Loucy (cell line): ENCODE data around the gene TMEM132D.

ENCODE experiments used
- H2AFZ ChIP-seq: fragments of 200-600 bp; sonication (generic); 2 replicates; pipeline ENCODE4 v1.6.0; 2016; ENCODE audit warnings: antibody characterized with exemption, mild to moderate bottlenecking, low read length, moderate library complexity
- H3F3A ChIP-seq: fragments of 200-600 bp; 2 replicates; pipeline ENCODE4 v1.6.0; 2016; ENCODE audit warnings: antibody characterized with exemption, low read depth, mild to moderate bottlenecking
- H3K27me3 ChIP-seq: fragments of 200-600 bp; sonication (generic); 2 replicates; pipeline ENCODE4 v1.6.1; 2014; ENCODE audit warnings: low read length, mild to moderate bottlenecking; ENCODE audit not compliant: insufficient read depth, poor library complexity, severe bottlenecking
- H3K36me3 ChIP-seq: fragments of 200-600 bp; sonication (generic); 2 replicates; pipeline ENCODE4 v1.6.1; 2016; ENCODE audit warnings: low read length; ENCODE audit not compliant: insufficient read depth
- H3K4me1 ChIP-seq: fragments of 200-600 bp; sonication (generic); 2 replicates; pipeline ENCODE4 v1.5.1; 2014; ENCODE audit warnings: low read length, mild to moderate bottlenecking; ENCODE audit not compliant: insufficient read depth, poor library complexity, severe bottlenecking
- H3K4me2 ChIP-seq: fragments of 200-600 bp; sonication (generic); 2 replicates; pipeline ENCODE4 v1.6.0; 2014; ENCODE audit warnings: antibody characterized with exemption, low read length, low read depth, mild to moderate bottlenecking; ENCODE audit not compliant: poor library complexity, severe bottlenecking
- H3K4me3 ChIP-seq: fragments of 200-600 bp; sonication (generic); 2 replicates; pipeline ENCODE4 v1.5.1; 2014; ENCODE audit warnings: low read length, mild to moderate bottlenecking, mixed read lengths; ENCODE audit not compliant: poor library complexity, severe bottlenecking
- H3K79me2 ChIP-seq: fragments of 200-600 bp; sonication (generic); 2 replicates; pipeline ENCODE4 v1.6.1; 2014; ENCODE audit warnings: low read length; ENCODE audit not compliant: insufficient read depth
- H3K9ac ChIP-seq: fragments of 200-600 bp; sonication (generic); 2 replicates; pipeline ENCODE4 v1.6.0; 2014; ENCODE audit warnings: mild to moderate bottlenecking, low read depth, low read length, moderate library complexity; ENCODE audit not compliant: poor library complexity, severe bottlenecking
- H3K9me2 ChIP-seq: fragments of 200-600 bp; sonication (generic); replicated peaks from 2 replicates; pipeline ENCODE4 v1.6.1; 2016; ENCODE audit warnings: low read depth, low read length, mixed read lengths
- H3K9me3 ChIP-seq: fragments of 200-600 bp; sonication (generic); 2 replicates; pipeline ENCODE4 v1.6.1; 2014; ENCODE audit warnings: mild to moderate bottlenecking, antibody characterized with exemption, low read length, low read depth; ENCODE audit not compliant: insufficient read depth
- H4K20me1 ChIP-seq: fragments of 200-600 bp; sonication (generic); 2 replicates; pipeline ENCODE4 v1.6.0; 2014; ENCODE audit warnings: antibody characterized with exemption, low read length, mild to moderate bottlenecking; ENCODE audit not compliant: insufficient read depth, poor library complexity, severe bottlenecking
- EZH2phosphoT487 ChIP-seq: fragments of 200-600 bp; IDR thresholded peaks from 2 replicates; pipeline ENCODE4 v1.6.1; 2018; ENCODE audit warnings: antibody characterized with exemption, mild to moderate bottlenecking, moderate library complexity, borderline replicate concordance
- TF ChIP-seq, protein P1 (sequence below): fragments of 200-600 bp; sonication (generic); conservative IDR thresholded peaks from 2 replicates; pipeline ENCODE4 v1.5.1; 2014; ENCODE audit warnings: mild to moderate bottlenecking, antibody characterized with exemption, low read length

Gene TMEM132D

DNA sequence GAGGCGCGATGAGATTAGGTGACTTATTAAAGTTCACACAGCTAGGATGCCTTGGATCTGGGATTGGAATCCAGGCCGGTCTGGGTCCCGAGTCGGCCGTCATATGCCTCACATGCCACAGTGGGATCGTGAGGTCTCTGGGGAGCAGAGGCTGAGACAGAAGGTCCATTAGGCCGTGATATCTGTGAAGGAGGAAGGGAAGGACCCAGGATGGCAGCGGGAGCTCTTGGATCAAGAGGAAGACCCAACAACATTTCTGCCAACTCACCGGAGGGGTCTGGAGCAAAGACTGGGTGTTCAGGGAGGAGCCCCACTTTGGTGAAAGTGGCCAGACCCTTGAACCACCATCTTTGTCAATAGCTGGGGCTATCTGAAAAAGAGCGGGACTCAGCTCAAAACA lies 807.6 kb downstream of the TMEM132D start:
- peaks cover 3% of the 10 kb centered on the region; the same call in 1 of the 2 replicates for H3K9me3 ChIP-seq
- no peaks in the 10 kb centered on the region for H3K4me1 ChIP-seq
- no peaks in the 10 kb centered on the region for H3K27me3 ChIP-seq
- no peak overlapping the region for H3K4me3 ChIP-seq
- no peaks in the 10 kb centered on the region for H3K9me2 ChIP-seq
- no peak overlapping the region for H3K9ac ChIP-seq
- no peak overlapping the region for H2AFZ ChIP-seq
- H4K20me1 ChIP-seq: no peaks in the 10 kb centered on the region
- H3K36me3 ChIP-seq: no peaks in the 10 kb centered on the region
- H3K4me2 ChIP-seq: no peak overlapping the region
- no peaks in the 10 kb centered on the region for H3K79me2 ChIP-seq
- H3F3A ChIP-seq: no peaks in the 10 kb centered on the region
- TF ChIP-seq, protein P1, sequence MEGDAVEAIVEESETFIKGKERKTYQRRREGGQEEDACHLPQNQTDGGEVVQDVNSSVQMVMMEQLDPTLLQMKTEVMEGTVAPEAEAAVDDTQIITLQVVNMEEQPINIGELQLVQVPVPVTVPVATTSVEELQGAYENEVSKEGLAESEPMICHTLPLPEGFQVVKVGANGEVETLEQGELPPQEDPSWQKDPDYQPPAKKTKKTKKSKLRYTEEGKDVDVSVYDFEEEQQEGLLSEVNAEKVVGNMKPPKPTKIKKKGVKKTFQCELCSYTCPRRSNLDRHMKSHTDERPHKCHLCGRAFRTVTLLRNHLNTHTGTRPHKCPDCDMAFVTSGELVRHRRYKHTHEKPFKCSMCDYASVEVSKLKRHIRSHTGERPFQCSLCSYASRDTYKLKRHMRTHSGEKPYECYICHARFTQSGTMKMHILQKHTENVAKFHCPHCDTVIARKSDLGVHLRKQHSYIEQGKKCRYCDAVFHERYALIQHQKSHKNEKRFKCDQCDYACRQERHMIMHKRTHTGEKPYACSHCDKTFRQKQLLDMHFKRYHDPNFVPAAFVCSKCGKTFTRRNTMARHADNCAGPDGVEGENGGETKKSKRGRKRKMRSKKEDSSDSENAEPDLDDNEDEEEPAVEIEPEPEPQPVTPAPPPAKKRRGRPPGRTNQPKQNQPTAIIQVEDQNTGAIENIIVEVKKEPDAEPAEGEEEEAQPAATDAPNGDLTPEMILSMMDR: no peak
- TF ChIP-seq EZH2phosphoT487: no peak

DNA sequence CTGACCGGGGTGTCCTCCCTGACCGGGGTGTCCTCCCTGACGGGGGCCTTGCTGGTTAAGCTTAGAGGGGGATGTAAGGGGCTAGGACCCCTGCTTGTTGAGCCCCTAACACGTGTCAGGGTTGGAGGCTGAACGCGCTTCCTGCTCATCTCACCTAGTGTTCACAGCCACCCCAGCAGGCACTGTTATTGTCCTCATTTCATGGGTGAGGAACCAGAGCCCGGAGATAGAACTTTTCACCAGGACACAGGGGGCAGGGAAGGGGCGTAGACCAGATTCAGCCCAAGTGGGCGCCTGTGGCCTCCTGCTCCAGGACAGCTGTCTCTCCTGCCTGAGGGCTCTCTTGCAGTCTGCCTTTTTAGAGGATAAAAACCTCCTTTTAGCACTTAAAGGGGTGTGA lies 814.2 kb downstream of the TMEM132D start:
- Histone ChIP-seq H3K4me1 (no peaks in the 10 kb centered on the region), H4K20me1 (no peaks in the 10 kb centered on the region), H3K79me2 (no peaks in the 10 kb centered on the region), H3K9ac (no peak overlapping the region), H3K9me3 (peaks cover 6% of the 10 kb centered on the region; the same call in 1 of the 2 replicates), H3K36me3 (no peaks in the 10 kb centered on the region), H2AFZ (no peak overlapping the region), H3K27me3 (no peaks in the 10 kb centered on the region), H3F3A (no peaks in the 10 kb centered on the region), H3K9me2 (no peaks in the 10 kb centered on the region), H3K4me3 (no peak overlapping the region), H3K4me2 (no peak overlapping the region)
- no peak for TF ChIP-seq EZH2phosphoT487
- TF ChIP-seq, protein P1: no peak

DNA sequence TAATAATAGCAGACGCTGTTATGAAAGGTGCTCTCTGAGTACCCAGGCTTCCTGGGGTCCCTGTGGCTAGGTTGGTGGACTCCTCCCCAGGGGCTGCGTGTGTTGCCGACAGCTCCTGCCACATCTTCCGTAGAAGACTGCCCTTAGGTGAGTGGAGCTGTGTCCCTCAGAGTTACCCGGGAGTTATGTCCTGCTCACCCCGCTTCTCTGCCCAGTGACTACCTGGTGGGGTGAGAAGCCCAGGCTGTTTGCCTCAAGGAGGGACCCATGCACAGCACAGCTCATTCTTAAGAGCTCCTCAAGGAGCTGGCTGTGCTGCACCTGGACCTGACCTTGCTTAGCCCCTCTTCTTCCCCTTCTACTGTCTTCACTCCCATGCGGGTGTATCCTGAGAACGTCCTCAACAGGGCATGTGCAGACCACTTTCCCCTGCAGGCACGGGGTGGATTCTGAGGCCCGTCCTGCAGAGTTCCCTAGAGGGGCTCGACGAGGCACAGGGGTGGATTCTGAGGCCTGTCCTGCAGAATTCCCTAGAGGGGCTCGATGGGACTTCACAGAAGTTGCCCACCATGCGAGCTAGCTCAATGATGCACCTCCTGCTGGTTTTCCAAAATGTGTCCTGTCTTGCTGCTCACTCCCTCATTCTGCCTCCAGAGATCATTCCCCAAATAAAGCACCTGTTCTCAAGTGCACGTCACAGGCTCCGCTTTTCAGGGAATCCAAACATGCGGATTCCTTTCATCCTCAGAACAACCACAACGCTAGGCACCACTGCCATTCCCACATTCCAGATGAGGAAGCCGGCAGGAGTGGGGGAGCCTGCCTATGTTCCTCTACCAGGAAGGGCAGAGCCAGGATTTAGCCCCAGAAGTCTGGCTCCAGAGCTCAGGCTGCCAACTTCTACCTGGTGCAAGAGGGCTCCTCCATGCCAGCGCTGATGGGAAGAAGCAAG lies 818.7 kb downstream of the TMEM132D start:
- H3K9me2 ChIP-seq: no peaks in the 10 kb centered on the region
- no peak overlapping the region for H3K9ac ChIP-seq
- H3K4me2 ChIP-seq: no peak overlapping the region

More for the DNA sequence above, 818.7 kb downstream of the TMEM132D start:
- Histone ChIP-seq H3K79me2 (no peaks in the 10 kb centered on the region), H3K27me3 (no peaks in the 10 kb centered on the region), H4K20me1 (no peaks in the 10 kb centered on the region), H3K4me1 (no peaks in the 10 kb centered on the region), H2AFZ (no peak overlapping the region), H3K36me3 (no peaks in the 10 kb centered on the region), H3K4me3 (no peak overlapping the region), H3F3A (no peaks in the 10 kb centered on the region), H3K9me3 (no peaks in the 10 kb centered on the region; the same call in 1 of the 2 replicates)
- TF ChIP-seq EZH2phosphoT487: no peak
- TF ChIP-seq, protein P1: no peak
